ENCODE measurements around the gene SUGP2. TPM values are rescaled to one million over a fixed set of nuclear protein-coding genes. Genes with fewer than 3 reads are reported as not detected.
A peak's percentile ranks its signal among the peaks of the same experiment; 100 is the strongest.

The SUGP2 gene
- 10 to 100 TPM; 55.2 to 73.4 TPM for total RNA-seq
- polyA plus RNA-seq: 10 to 100 TPM; 27.6 to 63.9 TPM
- long read RNA-seq, donor 1, partial matches to known transcripts: 57 of 70 reads
- long read RNA-seq, donor 1, other reads (novel, unspliced or antisense): 7 of 70 reads
- long read RNA-seq, donor 2, partial matches to known transcripts: 19 of 21 reads
- long read RNA-seq, donor 2, other reads (novel, unspliced or antisense): 0 of 21 reads
- long read RNA-seq, donor 3, partial matches to known transcripts: 26 of 30 reads
- long read RNA-seq, donor 3, other reads (novel, unspliced or antisense): 0 of 30 reads
- long read RNA-seq, donor 4, partial matches to known transcripts: 20 of 21 reads
- long read RNA-seq, donor 4, other reads (novel, unspliced or antisense): 0 of 21 reads
- long read RNA-seq, donor 5, partial matches to known transcripts: 53 of 54 reads
- long read RNA-seq, donor 5, other reads (novel, unspliced or antisense): 0 of 54 reads

DNA sequence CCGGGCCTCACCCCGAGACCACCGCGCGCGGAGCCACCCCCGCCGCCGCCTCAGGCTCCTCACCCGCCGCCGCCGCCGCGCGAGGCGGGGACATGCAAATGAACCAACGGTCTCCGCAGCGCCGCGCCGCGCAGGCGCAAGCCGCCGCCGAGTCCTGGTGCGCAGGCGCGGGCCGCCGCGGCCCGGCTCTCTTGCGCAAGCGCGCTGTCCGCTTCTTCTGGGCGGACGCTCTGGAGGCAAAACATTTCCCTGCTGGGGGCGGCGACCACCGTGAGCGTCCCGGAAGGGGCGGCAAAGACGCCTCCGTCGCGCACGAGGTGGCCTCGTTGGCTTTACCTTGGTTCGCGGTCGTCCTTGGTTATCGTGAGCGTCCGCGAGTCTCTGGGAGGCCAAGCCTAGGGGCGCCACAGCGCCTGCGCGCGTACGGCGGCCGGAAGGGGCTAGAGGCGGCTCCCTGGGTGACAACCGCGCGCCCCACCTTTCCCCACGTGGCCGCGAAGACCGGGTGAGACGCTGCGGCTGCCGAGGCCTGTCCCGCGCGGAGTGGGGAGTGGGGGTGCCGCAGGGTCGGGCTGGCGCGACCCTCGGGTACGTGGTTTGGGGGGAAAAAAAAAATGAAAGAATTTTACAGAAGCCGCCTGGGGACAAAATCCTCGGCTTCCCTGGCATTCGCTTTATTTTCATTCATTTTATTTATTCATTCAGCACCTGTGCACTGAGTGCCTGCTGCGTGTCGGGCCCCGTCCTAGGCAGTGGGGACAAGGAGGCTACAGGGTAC lies at the start of gene SUGP2, which contains the start of gene ARMC6:
Gene SUGP2, minus strand, starts transcription at position 92 of the 778 bp plus-strand sequence. CDS start 2,446 bp downstream, outside the sequence.
Gene ARMC6, plus strand, starts transcription at position 178 of the 778 bp plus-strand sequence. CDS start 607 bp downstream, outside the sequence.
- TF ChIP-seq, protein P1, sequence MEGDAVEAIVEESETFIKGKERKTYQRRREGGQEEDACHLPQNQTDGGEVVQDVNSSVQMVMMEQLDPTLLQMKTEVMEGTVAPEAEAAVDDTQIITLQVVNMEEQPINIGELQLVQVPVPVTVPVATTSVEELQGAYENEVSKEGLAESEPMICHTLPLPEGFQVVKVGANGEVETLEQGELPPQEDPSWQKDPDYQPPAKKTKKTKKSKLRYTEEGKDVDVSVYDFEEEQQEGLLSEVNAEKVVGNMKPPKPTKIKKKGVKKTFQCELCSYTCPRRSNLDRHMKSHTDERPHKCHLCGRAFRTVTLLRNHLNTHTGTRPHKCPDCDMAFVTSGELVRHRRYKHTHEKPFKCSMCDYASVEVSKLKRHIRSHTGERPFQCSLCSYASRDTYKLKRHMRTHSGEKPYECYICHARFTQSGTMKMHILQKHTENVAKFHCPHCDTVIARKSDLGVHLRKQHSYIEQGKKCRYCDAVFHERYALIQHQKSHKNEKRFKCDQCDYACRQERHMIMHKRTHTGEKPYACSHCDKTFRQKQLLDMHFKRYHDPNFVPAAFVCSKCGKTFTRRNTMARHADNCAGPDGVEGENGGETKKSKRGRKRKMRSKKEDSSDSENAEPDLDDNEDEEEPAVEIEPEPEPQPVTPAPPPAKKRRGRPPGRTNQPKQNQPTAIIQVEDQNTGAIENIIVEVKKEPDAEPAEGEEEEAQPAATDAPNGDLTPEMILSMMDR (IDR thresholded peaks at IDR 0.05; ENCODE audit: control extremely low read depth, extremely low read depth): no peak
- peak within 1 kb of the TSS; percentile 96 to 99 for H3K27ac ChIP-seq (ENCODE audit: low read depth in 1 of 2, low read length in 1 of 2)
- peaks cover 0 to 2% (median 0%) of the 10 kb centered on the region in 4 donors for H3K9me3 ChIP-seq (ENCODE audit: control insufficient read depth in 4 of 4, insufficient read depth in 3 of 4, low read length in 3 of 4)
- no peaks in the 10 kb centered on the region for H3K27me3 ChIP-seq (ENCODE audit: control insufficient read depth in 3 of 3, insufficient read depth in 3 of 3, low read length in 2 of 3)
- peaks cover 3 to 17% (median 12%) of the 10 kb centered on the region in 4 donors for H3K36me3 ChIP-seq (ENCODE audit: control insufficient read depth in 4 of 4, insufficient read depth in 4 of 4, low read length in 4 of 4)
- H3K9ac ChIP-seq (ENCODE audit: insufficient read depth in 1 of 2, low read length in 2 of 2): peak within 1 kb of the TSS; percentile 42 to 68
- H3K4me1 ChIP-seq (ENCODE audit: control insufficient read depth in 5 of 5, insufficient read depth in 5 of 5, low read length in 5 of 5): peaks cover 0 to 14% (median 5%) of the 10 kb centered on the region in 5 donors
- H3K4me3 ChIP-seq: peak within 1 kb of the TSS; percentile 84
- 0% methylated on average over 61 to 94 of the region's 94 CpGs for WGBS, 2 donors
- peak; percentile 84 for ATAC-seq (ENCODE audit: insufficient read depth, low FRiP score)
- DNase-seq: peak; percentile 91 to 93 (median 93)

DNA sequence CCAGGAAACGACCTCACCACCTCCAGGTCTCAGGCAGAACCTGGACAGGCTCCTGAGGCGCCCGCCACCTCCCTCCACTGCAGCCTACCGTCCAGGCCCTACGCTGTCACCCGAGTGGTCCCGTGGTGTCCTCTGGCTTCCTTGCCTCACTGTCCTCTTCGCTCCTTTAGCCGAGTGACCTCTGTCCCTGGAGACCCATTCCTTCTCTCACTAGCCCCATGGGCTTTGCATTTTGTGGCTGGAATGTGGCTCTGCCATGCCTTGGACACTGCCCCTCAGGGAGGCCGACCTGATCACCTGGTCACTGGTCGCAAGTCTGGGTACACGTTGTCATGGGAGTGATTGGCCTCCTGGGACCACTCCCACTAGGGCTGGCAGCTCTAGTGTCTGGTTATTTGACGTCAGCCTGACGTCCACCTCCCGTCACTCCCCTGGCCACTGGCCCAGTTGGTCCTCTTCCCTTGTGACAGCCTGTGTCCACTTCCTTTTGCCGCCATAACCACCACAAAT lies 48.4 kb upstream of the SUGP2 start:
- TF ChIP-seq, protein P1 (IDR thresholded peaks at IDR 0.05; ENCODE audit: control extremely low read depth, extremely low read depth): no peak
- WGBS, 2 donors: 80 to 81% methylated on average over 16 of the region's 16 CpGs
- ATAC-seq (ENCODE audit: insufficient read depth, low FRiP score): no peak
- Histone ChIP-seq H3K9me3 (ENCODE audit: control insufficient read depth in 4 of 4, insufficient read depth in 3 of 4, low read length in 3 of 4) (no peaks in the 10 kb centered on the region), H3K27ac (ENCODE audit: low read depth in 1 of 2, low read length in 1 of 2) (no peak overlapping the region), H3K4me1 (ENCODE audit: control insufficient read depth in 5 of 5, insufficient read depth in 5 of 5, low read length in 5 of 5) (no peaks in the 10 kb centered on the region), H3K27me3 (ENCODE audit: control insufficient read depth in 3 of 3, insufficient read depth in 3 of 3, low read length in 2 of 3) (no peaks in the 10 kb centered on the region), H3K4me3 (no peak overlapping the region), H3K9ac (ENCODE audit: insufficient read depth in 1 of 2, low read length in 2 of 2) (no peak overlapping the region), H3K36me3 (ENCODE audit: control insufficient read depth in 4 of 4, insufficient read depth in 4 of 4, low read length in 4 of 4) (peaks cover 0 to 4% (median 1%) of the 10 kb centered on the region in 4 donors)
- DNase-seq: peak in 2 of 3 donors; percentile 10 to 17

- no peak overlapping the region for H3K9ac ChIP-seq (ENCODE audit: insufficient read depth in 1 of 2, low read length in 2 of 2)
- no peak for DNase-seq
- no peaks in the 10 kb centered on the region for H3K4me1 ChIP-seq (ENCODE audit: control insufficient read depth in 5 of 5, insufficient read depth in 5 of 5, low read length in 5 of 5)
- H3K36me3 ChIP-seq (ENCODE audit: control insufficient read depth in 4 of 4, insufficient read depth in 4 of 4, low read length in 4 of 4): peaks cover 0 to 4% (median 3%) of the 10 kb centered on the region in 4 donors
- WGBS, 2 donors: 93 to 98% methylated on average over 1 of the region's 1 CpG
- H3K27ac ChIP-seq (ENCODE audit: low read depth in 1 of 2, low read length in 1 of 2): peak overlapping the region in 1 of 2 donors; percentile 4
- no peak overlapping the region for H3K4me3 ChIP-seq
- ATAC-seq (ENCODE audit: insufficient read depth, low FRiP score): no peak
- TF ChIP-seq, protein P1 (IDR thresholded peaks at IDR 0.05; ENCODE audit: control extremely low read depth, extremely low read depth): no peak
- no peaks in the 10 kb centered on the region for H3K9me3 ChIP-seq (ENCODE audit: control insufficient read depth in 4 of 4, insufficient read depth in 3 of 4, low read length in 3 of 4)
- no peaks in the 10 kb centered on the region for H3K27me3 ChIP-seq (ENCODE audit: control insufficient read depth in 3 of 3, insufficient read depth in 3 of 3, low read length in 2 of 3)
Observed at GRCh38 chr19:19079571-19079970, 46.3 kb upstream of the SUGP2 start.

Measured in lung (tissue), 16 donors.